ENCODE data around the gene COLEC12.

The COLEC12 gene

DNA sequence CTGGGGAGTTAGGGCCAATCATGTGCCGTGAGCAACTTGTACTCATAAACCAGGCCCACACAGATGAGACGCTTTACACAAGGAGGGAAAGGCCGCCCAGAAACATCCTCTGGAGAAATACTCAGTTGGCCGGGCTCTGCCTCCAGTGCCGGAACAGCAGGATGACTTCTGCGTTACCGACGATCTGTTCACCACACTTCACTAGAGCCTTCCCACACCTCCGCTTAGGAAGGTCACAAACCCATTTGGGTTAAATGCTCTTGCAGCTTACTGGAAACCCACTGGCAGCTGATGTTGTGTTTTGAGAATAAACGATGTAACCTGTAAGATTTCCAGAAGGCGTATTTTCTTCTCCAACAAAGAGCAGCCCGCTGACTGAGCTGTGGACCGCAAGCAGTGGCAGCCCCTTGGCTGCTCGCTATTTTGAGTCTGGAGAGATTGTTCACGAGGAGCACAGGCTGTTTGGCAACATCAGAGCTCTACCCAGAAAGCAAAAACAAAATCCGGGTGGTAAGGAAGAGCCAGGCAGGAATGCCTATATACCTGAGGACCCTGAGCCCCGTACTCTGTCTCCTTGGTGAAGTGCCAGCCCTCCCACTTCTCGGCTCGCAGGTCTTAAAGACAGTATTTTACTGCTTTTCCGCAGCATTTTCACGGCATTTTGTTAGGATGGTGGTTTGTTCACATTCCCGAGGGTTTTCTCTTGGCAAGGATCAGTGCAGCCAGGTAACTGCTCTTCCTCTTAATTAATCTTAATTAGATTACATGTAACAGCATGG, 44.0 kb downstream of the COLEC12 start:
- Histone ChIP-seq H3K79me2 (ENCODE audit: low read length) (no peaks in the 10 kb centered on the region), H3K9ac (ENCODE audit: low read length) (no peak overlapping the region), H3K4me3 (ENCODE audit: low read length) (no peak overlapping the region), H4K20me1 (ENCODE audit: insufficient read depth, low read length) (no peaks in the 10 kb centered on the region), H3K4me1 (ENCODE audit: low read length) (peaks cover 10% of the 10 kb centered on the region), H3K27me3 (ENCODE audit: low read depth, low read length) (peaks cover 40% of the 10 kb centered on the region), H3K36me3 (replicated peaks; ENCODE audit: low read depth, low read length) (no peaks in the 10 kb centered on the region), H2AFZ (ENCODE audit: low read depth, low read length) (no peak overlapping the region), H3K4me2 (ENCODE audit: low read length) (no peak overlapping the region), H3K9me3 (ENCODE audit: insufficient read depth, low read length) (no peaks in the 10 kb centered on the region), H3K27ac (ENCODE audit: low read length) (no peak overlapping the region)
- TF ChIP-seq, protein P1, sequence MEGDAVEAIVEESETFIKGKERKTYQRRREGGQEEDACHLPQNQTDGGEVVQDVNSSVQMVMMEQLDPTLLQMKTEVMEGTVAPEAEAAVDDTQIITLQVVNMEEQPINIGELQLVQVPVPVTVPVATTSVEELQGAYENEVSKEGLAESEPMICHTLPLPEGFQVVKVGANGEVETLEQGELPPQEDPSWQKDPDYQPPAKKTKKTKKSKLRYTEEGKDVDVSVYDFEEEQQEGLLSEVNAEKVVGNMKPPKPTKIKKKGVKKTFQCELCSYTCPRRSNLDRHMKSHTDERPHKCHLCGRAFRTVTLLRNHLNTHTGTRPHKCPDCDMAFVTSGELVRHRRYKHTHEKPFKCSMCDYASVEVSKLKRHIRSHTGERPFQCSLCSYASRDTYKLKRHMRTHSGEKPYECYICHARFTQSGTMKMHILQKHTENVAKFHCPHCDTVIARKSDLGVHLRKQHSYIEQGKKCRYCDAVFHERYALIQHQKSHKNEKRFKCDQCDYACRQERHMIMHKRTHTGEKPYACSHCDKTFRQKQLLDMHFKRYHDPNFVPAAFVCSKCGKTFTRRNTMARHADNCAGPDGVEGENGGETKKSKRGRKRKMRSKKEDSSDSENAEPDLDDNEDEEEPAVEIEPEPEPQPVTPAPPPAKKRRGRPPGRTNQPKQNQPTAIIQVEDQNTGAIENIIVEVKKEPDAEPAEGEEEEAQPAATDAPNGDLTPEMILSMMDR (IDR thresholded peaks at IDR 0.05; ENCODE audit: low read depth, low read length): no peak
- TF ChIP-seq EZH2phosphoT487 (IDR thresholded peaks at IDR 0.05; ENCODE audit: low read depth): no peak

DNA sequence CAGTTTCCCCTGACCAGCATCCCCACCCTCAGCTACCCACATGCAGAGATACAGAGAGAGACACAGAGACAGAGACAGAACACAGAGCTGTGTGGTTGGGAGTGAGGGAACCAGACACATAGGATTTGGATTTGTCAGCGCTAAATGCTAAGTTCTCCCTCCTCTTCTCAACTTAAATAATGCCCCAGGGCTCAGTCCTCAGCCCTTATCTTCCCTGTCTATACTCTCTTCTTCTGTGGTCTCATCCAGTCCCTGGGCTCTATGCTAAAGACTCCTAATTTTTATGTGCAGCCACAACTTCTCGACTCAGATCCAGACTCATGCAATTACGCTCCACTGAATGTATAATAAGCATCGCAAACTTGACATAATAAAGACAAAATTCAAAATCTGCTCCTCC, 47.1 kb downstream of the COLEC12 start:
- Histone ChIP-seq H3K4me2 (ENCODE audit: low read length) (peak overlapping the region; percentile 36; the same call in 1 of the 2 replicates), H3K27ac (ENCODE audit: low read length) (no peak overlapping the region), H3K79me2 (ENCODE audit: low read length) (no peaks in the 10 kb centered on the region), H3K9ac (ENCODE audit: low read length) (no peak overlapping the region), H2AFZ (ENCODE audit: low read depth, low read length) (no peak overlapping the region), H3K4me1 (ENCODE audit: low read length) (peaks cover 10% of the 10 kb centered on the region), H3K27me3 (ENCODE audit: low read depth, low read length) (peaks cover 30% of the 10 kb centered on the region), H4K20me1 (ENCODE audit: insufficient read depth, low read length) (no peaks in the 10 kb centered on the region), H3K4me3 (ENCODE audit: low read length) (no peak overlapping the region), H3K9me3 (ENCODE audit: insufficient read depth, low read length) (no peaks in the 10 kb centered on the region), H3K36me3 (replicated peaks; ENCODE audit: low read depth, low read length) (no peaks in the 10 kb centered on the region)
- TF ChIP-seq, protein P1 (IDR thresholded peaks at IDR 0.05; ENCODE audit: low read depth, low read length): no peak
- TF ChIP-seq EZH2phosphoT487 (IDR thresholded peaks at IDR 0.05; ENCODE audit: low read depth): no peak

DNA sequence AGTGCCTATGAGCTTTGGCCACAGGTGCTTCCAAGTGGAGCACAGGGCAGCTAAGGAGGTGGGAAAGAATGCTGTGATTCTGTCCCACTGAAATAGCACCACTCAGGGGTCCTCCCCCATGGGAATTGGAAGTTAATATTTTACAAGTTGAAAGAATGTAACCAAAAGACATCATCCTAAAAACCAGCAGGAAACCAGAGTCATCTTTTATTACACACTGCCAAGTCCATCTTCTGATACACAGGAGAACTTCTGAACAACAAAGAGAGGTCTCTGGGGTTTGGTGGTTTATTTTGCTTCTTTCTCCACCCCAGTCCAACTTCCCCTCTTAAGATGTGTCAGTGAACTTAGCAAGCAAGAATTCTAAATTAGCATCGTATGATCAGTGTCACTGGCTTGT, 47.7 kb downstream of the COLEC12 start:
- H3K9ac ChIP-seq (ENCODE audit: low read length): no peak overlapping the region
- H3K27ac ChIP-seq (ENCODE audit: low read length): no peak overlapping the region
- peaks cover 29% of the 10 kb centered on the region; the same call in 1 of the 2 replicates for H3K27me3 ChIP-seq (ENCODE audit: low read depth, low read length)

DNA sequence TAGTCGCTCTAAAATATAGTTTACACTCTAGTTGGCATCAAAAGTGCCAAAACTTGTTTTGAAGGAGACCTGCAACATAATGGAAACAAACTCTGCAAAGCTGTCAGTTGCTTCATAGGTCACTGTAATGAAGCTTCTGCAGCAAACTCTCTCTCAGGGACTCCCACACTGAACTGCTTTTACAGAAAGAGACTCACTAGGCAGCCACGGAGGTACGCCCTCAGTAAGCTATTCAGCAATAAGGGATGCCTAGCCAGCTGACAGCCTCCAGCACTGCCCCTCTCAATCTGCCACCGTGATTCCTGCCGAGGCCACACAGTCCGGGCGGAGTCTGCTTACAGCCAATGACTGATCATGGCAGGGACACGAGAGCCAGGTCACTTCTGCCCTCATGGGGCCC, 51.1 kb downstream of the COLEC12 start:
- no peak overlapping the region for H2AFZ ChIP-seq (ENCODE audit: low read depth, low read length)
- no peak overlapping the region for H3K4me3 ChIP-seq (ENCODE audit: low read length)
- H3K27me3 ChIP-seq (ENCODE audit: low read depth, low read length): peaks cover 36% of the 10 kb centered on the region
- H4K20me1 ChIP-seq (ENCODE audit: insufficient read depth, low read length): no peaks in the 10 kb centered on the region
- H3K27ac ChIP-seq (ENCODE audit: low read length): no peak overlapping the region
- no peak for TF ChIP-seq EZH2phosphoT487 (IDR thresholded peaks at IDR 0.05; ENCODE audit: low read depth)
- TF ChIP-seq, protein P1 (IDR thresholded peaks at IDR 0.05; ENCODE audit: low read depth, low read length): no peak
- no peaks in the 10 kb centered on the region for H3K9me3 ChIP-seq (ENCODE audit: insufficient read depth, low read length)
- H3K4me2 ChIP-seq (ENCODE audit: low read length): no peak overlapping the region
- no peaks in the 10 kb centered on the region for H3K36me3 ChIP-seq (replicated peaks; ENCODE audit: low read depth, low read length)
- H3K9ac ChIP-seq (ENCODE audit: low read length): no peak overlapping the region
- peaks cover 10% of the 10 kb centered on the region for H3K4me1 ChIP-seq (ENCODE audit: low read length)
- H3K79me2 ChIP-seq (ENCODE audit: low read length): no peaks in the 10 kb centered on the region

More for the DNA sequence above, 47.7 kb downstream of the COLEC12 start:
- Histone ChIP-seq H2AFZ (ENCODE audit: low read depth, low read length) (no peak overlapping the region), H3K4me3 (ENCODE audit: low read length) (no peak overlapping the region), H3K36me3 (replicated peaks; ENCODE audit: low read depth, low read length) (no peaks in the 10 kb centered on the region), H3K4me1 (ENCODE audit: low read length) (peaks cover 10% of the 10 kb centered on the region), H3K9me3 (ENCODE audit: insufficient read depth, low read length) (no peaks in the 10 kb centered on the region), H3K4me2 (ENCODE audit: low read length) (peak overlapping the region; percentile 36; the same call in 1 of the 2 replicates), H4K20me1 (ENCODE audit: insufficient read depth, low read length) (no peaks in the 10 kb centered on the region), H3K79me2 (ENCODE audit: low read length) (no peaks in the 10 kb centered on the region)
- TF ChIP-seq EZH2phosphoT487 (IDR thresholded peaks at IDR 0.05; ENCODE audit: low read depth): no peak
- TF ChIP-seq, protein P1 (IDR thresholded peaks at IDR 0.05; ENCODE audit: low read depth, low read length): no peak

Measured in OCI-LY3 (cell line).